WTC11 (cell line): ENCODE data around the gene MRC1.

Experiments
- TCF7 ChIP-seq: sonication (generic); formaldehyde crosslinking; IDR thresholded peaks from 2 replicates; pipeline ENCODE4 v1.8.0; 2022; ENCODE audit warnings: mild to moderate bottlenecking, low read depth, missing genetic modification reagents, moderate library complexity
- ZNF416 ChIP-seq: fragments of 250-450 bp; sonication (Bioruptor Pico); IDR thresholded peaks from 2 replicates; pipeline ENCODE4 v1.9.0; 2021; ENCODE audit warnings: mild to moderate bottlenecking, inconsistent platforms

GRCh38 chr10:17795813-17796594, 13.1 kb upstream of the MRC1 start:
- no peak for TF ChIP-seq TCF7
- TF ChIP-seq ZNF416, result no peak
